H1 (cell line): ENCODE measurements around the gene BCAS3. TPM values are rescaled to one million over a fixed set of nuclear protein-coding genes. Genes with fewer than 3 reads are reported as not detected.

Experiments used
- CTCF ChIA-PET: fragments of 300-600 bp; sonication (Branson Sonifier 250); formaldehyde crosslinking; loops from one replicate; lab custom pipeline; 2021; ENCODE audit not compliant: partially characterized antibody; lab: Charles Lee
- POLR2A ChIA-PET: fragments of 300-600 bp; sonication (Branson Sonifier 250); formaldehyde crosslinking; loops from one replicate; lab custom pipeline; 2021; ENCODE audit warnings: inconsistent platforms; ENCODE audit not compliant: partially characterized antibody; lab: Charles Lee
- DNase-seq, 2 experiments: peaks; one replicate each; pipeline versions ENCODE4 v3.0.0 to v3.0.0-alpha.2; 2010 to 2022; ENCODE audit warnings: low spot score in 2 of 2, low read depth in 1 of 2, mixed read lengths in 1 of 2
- FAIRE-seq: peaks from 2 replicates; lab custom pipeline; 2011; peaks lifted over from hg19 to GRCh38; lab: Jason Lieb, UNC
- H2AFZ ChIP-seq: 2 replicates; pipeline ENCODE4 v1.8.1; 2012; ENCODE audit warnings: low read length, inconsistent platforms
- H2AK5ac ChIP-seq: 2 replicates; pipeline ENCODE4 v1.6.1; 2013; ENCODE audit warnings: low read depth, low read length
- H2BK120ac ChIP-seq: replicated peaks from 2 replicates; pipeline ENCODE3; 2013; ENCODE audit warnings: low read depth, low read length, inconsistent platforms
- H2BK12ac ChIP-seq: 2 replicates; pipeline ENCODE4 v1.6.1; 2013; ENCODE audit warnings: low read depth, low read length
- H2BK15ac ChIP-seq: 2 replicates; pipeline ENCODE4 v1.6.1; 2013; ENCODE audit warnings: low read length
- H2BK20ac ChIP-seq: 2 replicates; pipeline ENCODE4 v1.6.1; 2013; ENCODE audit warnings: low read length
- H2BK5ac ChIP-seq: 2 replicates; pipeline ENCODE4 v1.6.1; 2013; ENCODE audit warnings: low read depth, low read length
- H3K14ac ChIP-seq: 2 replicates; pipeline ENCODE4 v1.6.1; 2013; ENCODE audit warnings: inconsistent platforms; ENCODE audit not compliant: insufficient read length
- H3K18ac ChIP-seq: 2 replicates; pipeline ENCODE4 v1.6.1; 2013; ENCODE audit warnings: low read length; ENCODE audit errors: extremely low read depth
- H3K23ac ChIP-seq: 2 replicates; pipeline ENCODE4 v1.6.1; 2013; ENCODE audit warnings: inconsistent platforms; ENCODE audit not compliant: insufficient read length
- H3K23me2 ChIP-seq: 2 replicates; pipeline ENCODE4 v1.6.1; 2013; ENCODE audit warnings: low read depth, low read length
- H3K27ac ChIP-seq: 2 replicates; pipeline ENCODE4 v1.6.1; 2011; ENCODE audit warnings: low read depth, low read length, inconsistent platforms
- H3K27me3 ChIP-seq, 4 experiments: replicated peaks in 1 of 4; 1 replicate in 1 of 4; 2 replicates in 3 of 4; pipeline versions ENCODE4 v1.6.1 to v1.8.1; 2011 to 2013; ENCODE audit warnings: low read length in 3 of 4, mild to moderate bottlenecking in 3 of 4, inconsistent platforms in 2 of 4, mixed read lengths in 2 of 4, moderate library complexity in 1 of 4; ENCODE audit not compliant: control insufficient read depth in 3 of 4, insufficient read depth in 3 of 4; ENCODE audit errors: extremely low read depth in 1 of 4
- H3K36me3 ChIP-seq, 4 experiments: 2 replicates each; pipeline versions ENCODE4 v1.6.1 to v1.8.1; 2011 to 2013; ENCODE audit warnings: mild to moderate bottlenecking in 4 of 4, low read length in 3 of 4, moderate library complexity in 2 of 4, control low read depth in 1 of 4, inconsistent platforms in 1 of 4; ENCODE audit not compliant: insufficient read depth in 4 of 4, control insufficient read depth in 2 of 4
- H3K4ac ChIP-seq: replicated peaks from 2 replicates; pipeline ENCODE3; 2013; ENCODE audit warnings: low read length, low read depth, mixed read lengths, inconsistent platforms; ENCODE audit not compliant: insufficient read length
- H3K4me1 ChIP-seq, 4 experiments: replicated peaks in 1 of 4; 1 replicate in 1 of 4; 2 replicates in 3 of 4; pipeline versions ENCODE4 v1.6.1 to v1.8.1; 2011 to 2013; ENCODE audit warnings: low read length in 3 of 4, inconsistent platforms in 2 of 4, mixed read lengths in 1 of 4; ENCODE audit not compliant: insufficient read depth in 4 of 4, control insufficient read depth in 3 of 4
- H3K4me2 ChIP-seq, 2 experiments: 2 replicates each; pipeline versions ENCODE4 v1.6.1 to v1.8.1; 2011 to 2013; ENCODE audit warnings: low read depth in 2 of 2, low read length in 2 of 2, control low read depth in 1 of 2, inconsistent platforms in 1 of 2, mild to moderate bottlenecking in 1 of 2; ENCODE audit not compliant: insufficient read depth in 1 of 2
- H3K4me3 ChIP-seq, 4 experiments: fragments of 200-600, 300-600 bp in 1 of 4; sonication (generic), shearing (Covaris generic), sonication (Bioruptor Twin) in 1 of 4; 2 replicates each; pipeline versions ENCODE4 v1.5.1 to v1.8.1; 2011 to 2016; ENCODE audit warnings: low read length in 4 of 4, low read depth in 3 of 4, control low read depth in 2 of 4, inconsistent platforms in 2 of 4, mild to moderate bottlenecking in 2 of 4, mixed read lengths in 1 of 4, moderate library complexity in 1 of 4; ENCODE audit not compliant: insufficient read depth in 2 of 4; ENCODE audit errors: extremely low read depth in 1 of 4
- H3K56ac ChIP-seq: replicated peaks from 2 replicates; pipeline ENCODE3; 2013; ENCODE audit warnings: low read depth, mild to moderate bottlenecking, mixed read lengths, low read length, inconsistent platforms; ENCODE audit not compliant: insufficient read length
- H3K79me1 ChIP-seq: 2 replicates; pipeline ENCODE4 v1.6.1; 2013; ENCODE audit warnings: low read depth, low read length, control low read depth
- H3K79me2 ChIP-seq, 2 experiments: 2 replicates each; pipeline versions ENCODE4 v1.6.1 to v1.8.1; 2012 to 2013; ENCODE audit warnings: low read length in 2 of 2, mild to moderate bottlenecking in 2 of 2, inconsistent platforms in 1 of 2; ENCODE audit not compliant: insufficient read depth in 2 of 2, control insufficient read depth in 1 of 2
- H3K9ac ChIP-seq, 4 experiments: replicated peaks in 1 of 4; 1 replicate in 1 of 4; 2 replicates in 3 of 4; pipeline versions ENCODE4 v1.6.1 to v1.8.1; 2011 to 2013; ENCODE audit warnings: low read depth in 3 of 4, low read length in 3 of 4, control low read depth in 2 of 4, mild to moderate bottlenecking in 2 of 4, moderate library complexity in 2 of 4, inconsistent platforms in 1 of 4; ENCODE audit errors: extremely low read depth in 1 of 4
- H3K9me3 ChIP-seq, 2 experiments: 2 replicates each; pipeline versions ENCODE4 v1.6.1 to v1.8.1; 2012 to 2013; ENCODE audit warnings: mild to moderate bottlenecking in 2 of 2, moderate library complexity in 2 of 2, control low read depth in 1 of 2, inconsistent platforms in 1 of 2, low read depth in 1 of 2, low read length in 1 of 2, mixed read lengths in 1 of 2; ENCODE audit not compliant: insufficient read depth in 2 of 2
- H4K20me1 ChIP-seq, 2 experiments: replicated peaks in 1 of 2; 2 replicates each; pipeline versions ENCODE3 to v1.8.1; 2011 to 2013; ENCODE audit warnings: inconsistent platforms in 2 of 2, low read length in 2 of 2, mild to moderate bottlenecking in 1 of 2; ENCODE audit not compliant: insufficient read depth in 2 of 2, control insufficient read depth in 1 of 2
- H4K5ac ChIP-seq: 2 replicates; pipeline ENCODE4 v1.6.1; 2013; ENCODE audit warnings: low read length, low read depth, mixed read lengths, inconsistent platforms; ENCODE audit not compliant: insufficient read length
- H4K8ac ChIP-seq: 2 replicates; pipeline ENCODE4 v1.8.0; 2013; ENCODE audit warnings: mild to moderate bottlenecking, moderate library complexity, low read length, inconsistent platforms; ENCODE audit not compliant: insufficient read depth; ENCODE audit errors: extremely low read depth
- H4K91ac ChIP-seq: replicated peaks from 2 replicates; pipeline ENCODE3; 2013; ENCODE audit warnings: low read length, mixed read lengths, inconsistent platforms; ENCODE audit not compliant: insufficient read length
- CBX8 ChIP-seq: fragments of 300-800, 300-1000 bp; sonication (generic); IDR thresholded peaks from 2 replicates; pipeline ENCODE4 v1.7.1; 2016; ENCODE audit warnings: low read depth, low read length, borderline replicate concordance
- HDAC6 ChIP-seq: IDR thresholded peaks from one replicate; pipeline ENCODE4 v1.7.1; 2012; ENCODE audit warnings: low read depth, mild to moderate bottlenecking, inconsistent platforms, low read length, moderate library complexity
- NANOG ChIP-seq: IDR thresholded peaks from 2 replicates; pipeline ENCODE4 v1.6.1; 2011; ENCODE audit warnings: low read length, low read depth, mild to moderate bottlenecking, inconsistent platforms; ENCODE audit not compliant: insufficient read depth, poor library complexity, severe bottlenecking
- RXRA ChIP-seq: IDR thresholded peaks from 2 replicates; pipeline ENCODE4 v1.6.1; 2011; ENCODE audit warnings: low read depth, mild to moderate bottlenecking, low read length, moderate library complexity; ENCODE audit not compliant: insufficient read depth
- SAP30 ChIP-seq: fragments of 300-600 bp; sonication (generic); IDR thresholded peaks from 2 replicates; pipeline ENCODE4 v1.7.1; 2012; ENCODE audit warnings: low read length, moderate library complexity, mild to moderate bottlenecking, inconsistent platforms; ENCODE audit not compliant: insufficient read depth, insufficient replicate concordance
- SP4 ChIP-seq: IDR thresholded peaks from 2 replicates; pipeline ENCODE4 v1.6.1; 2012; ENCODE audit warnings: low read length, inconsistent platforms
- SRF ChIP-seq: IDR thresholded peaks from 2 replicates; pipeline ENCODE4 v1.6.1; 2011; ENCODE audit warnings: mild to moderate bottlenecking, low read depth, low read length, moderate library complexity
- TBP ChIP-seq: IDR thresholded peaks from 2 replicates; pipeline ENCODE4 v1.6.1; 2011; ENCODE audit warnings: low read depth, low read length, improper control_type of control experiment
- YY1 ChIP-seq: IDR thresholded peaks from 2 replicates; pipeline ENCODE4 v1.6.1; 2011; ENCODE audit warnings: low read depth, mild to moderate bottlenecking, low read length
- WGBS, 2 experiments: shearing (Covaris generic) in 1 of 2; methylation state at CpG; one replicate each; pipeline versions ENCODE4 v1.1.6 to v1.1.7; 2013 to 2015; ENCODE audit warnings: low lambda C conversion rate in 2 of 2, mixed read lengths in 2 of 2, inconsistent platforms in 1 of 2, low coverage in 1 of 2, missing lambda C conversion rate in 1 of 2; ENCODE audit not compliant: insufficient replicate concordance in 2 of 2, insufficient coverage in 1 of 2, insufficient read length in 1 of 2; ENCODE audit errors: extremely low coverage in 1 of 2, missing lambda C conversion rate in 1 of 2; 5-methylcytosine and 5-hydroxymethylcytosine counted together
- polyA plus RNA-seq, 7 experiments: library from polyadenylated mRNA; depleted of rRNA in 3 of 7; stranded (reverse) in 5 of 7; unstranded in 2 of 7; fragments of >200 nt in 5 of 7; fragments of 200-250 nt in 2 of 7; gene quantifications; 1 replicate in 5 of 7; 2 replicates in 1 of 7; 4 replicates in 1 of 7; pipeline versions ENCODE4 v1.2.1 to v1.2.3, GENCODE V29; 2011 to 2013; ENCODE audit warnings: missing spikeins in 2 of 7, mixed read lengths in 2 of 7
- total RNA-seq: library from RNA; stranded (reverse); fragmentation: NEBNext Ultra II Directional; extraction: Animal tissue kit (Norgen Biotek cat#: 25700); gene quantifications from 2 replicates; pipeline ENCODE4 v1.2.1, GENCODE V29; 2021
- TF ChIP-seq, protein P1 (sequence below): IDR thresholded peaks from 2 replicates; pipeline ENCODE4 v1.6.1; 2012; ENCODE audit warnings: inconsistent platforms
- TF ChIP-seq, protein P2 (sequence below): IDR thresholded peaks from 2 replicates; pipeline ENCODE4 v1.6.1; 2011; ENCODE audit warnings: low read length, improper control_type of control experiment

Gene BCAS3
- total and polyA plus RNA-seq, 2 of the 8 experiments (the other 6 are each of a cell fraction or from before 2014, with no cell fraction given): 9.9 to 13.3 TPM

DNA sequence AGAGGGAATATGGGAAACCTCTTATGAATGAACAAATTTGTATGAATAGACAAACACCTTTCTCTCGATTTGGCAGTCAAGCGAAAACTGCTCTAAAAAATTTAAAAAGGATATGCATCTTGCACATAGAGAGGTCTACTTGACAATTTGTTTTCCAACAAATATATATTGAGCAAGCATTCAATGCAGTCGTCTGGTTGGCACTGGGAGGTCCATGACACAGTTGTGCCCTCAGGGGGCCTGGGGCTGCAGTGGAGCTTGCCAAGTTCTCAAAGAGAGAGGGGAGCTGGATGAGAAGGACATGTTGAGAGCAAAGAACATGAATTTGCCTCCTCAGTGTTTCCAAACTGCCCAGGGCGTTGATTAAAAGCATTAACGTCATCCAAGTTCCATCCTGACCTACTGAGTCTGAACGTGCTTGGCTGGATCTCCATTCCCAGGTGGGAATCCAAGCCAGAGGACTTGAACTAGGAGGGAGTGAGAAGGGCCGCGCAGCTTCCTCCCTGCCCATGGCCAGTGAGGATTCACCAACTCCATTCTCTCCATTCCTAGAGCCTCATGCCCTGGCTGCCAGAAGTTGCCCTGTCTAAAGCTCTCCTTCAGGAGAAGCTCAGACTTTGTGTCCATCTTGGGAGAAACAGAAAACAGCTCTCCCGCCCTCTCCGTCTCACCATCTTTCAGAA, 746.5 kb downstream of the BCAS3 start:
- H4K91ac ChIP-seq: no peak overlapping the region
- no peak overlapping the region for H3K18ac ChIP-seq
- CTCF ChIA-PET: interaction anchor here (1.1 to 4.6 kb wide), 10 partner anchors 11 to 117 kb away, joined by 3 to 27 read pairs (median 5); no protein-coding TSS in a partner anchor
- no peaks in the 10 kb centered on the region for H3K79me2 ChIP-seq
- H3K79me1 ChIP-seq: no peaks in the 10 kb centered on the region
- H4K20me1 ChIP-seq: no peaks in the 10 kb centered on the region
- H2BK120ac ChIP-seq: no peak overlapping the region
- H3K56ac ChIP-seq: no peak overlapping the region
- no peak overlapping the region for H2BK5ac ChIP-seq
- WGBS, 2 experiments: 84% methylated on average over 10 of the region's 10 CpGs; no CpG with 5 or more reads in 1 of the 2 experiments
- H3K9me3 ChIP-seq: no peaks in the 10 kb centered on the region
- H4K5ac ChIP-seq: no peak overlapping the region
- H3K4me2 ChIP-seq: no peak overlapping the region
- H2AK5ac ChIP-seq: no peak overlapping the region
- no peak overlapping the region for H2BK12ac ChIP-seq
- POLR2A ChIA-PET: interaction anchor here (1.5 kb wide), 1 partner anchor 24 kb away, joined by 4 read pairs; no protein-coding TSS in a partner anchor
- H3K36me3 ChIP-seq: no peaks in the 10 kb centered on the region
- H3K27ac ChIP-seq: no peak overlapping the region
- H3K4me1 ChIP-seq: peaks cover 0 to 4% (median 2%) of the 10 kb centered on the region in 4 experiments; a peak in 3 of 7 replicates
- DNase-seq: no peak
- no peak overlapping the region for H2BK15ac ChIP-seq
- H3K23me2 ChIP-seq: no peaks in the 10 kb centered on the region; the same call in 1 of the 2 replicates
- peak overlapping the region; percentile 44 for H2AFZ ChIP-seq
- H3K4me3 ChIP-seq: no peak overlapping the region
- H3K14ac ChIP-seq: no peak overlapping the region
- H3K23ac ChIP-seq: no peak overlapping the region
- H3K27me3 ChIP-seq: no peaks in the 10 kb centered on the region; a peak in 2 of 7 replicates
- no peak overlapping the region for H4K8ac ChIP-seq
- no peak overlapping the region for H3K4ac ChIP-seq
- H3K9ac ChIP-seq: no peak overlapping the region
- FAIRE-seq: no peak
- no peak overlapping the region for H2BK20ac ChIP-seq
- no peak for TF ChIP-seq NANOG
- no peak for TF ChIP-seq CBX8
- no peak for TF ChIP-seq YY1
- no peak for TF ChIP-seq TBP
- TF ChIP-seq, protein P1, sequence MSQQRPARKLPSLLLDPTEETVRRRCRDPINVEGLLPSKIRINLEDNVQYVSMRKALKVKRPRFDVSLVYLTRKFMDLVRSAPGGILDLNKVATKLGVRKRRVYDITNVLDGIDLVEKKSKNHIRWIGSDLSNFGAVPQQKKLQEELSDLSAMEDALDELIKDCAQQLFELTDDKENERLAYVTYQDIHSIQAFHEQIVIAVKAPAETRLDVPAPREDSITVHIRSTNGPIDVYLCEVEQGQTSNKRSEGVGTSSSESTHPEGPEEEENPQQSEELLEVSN: no peak
- no peak for TF ChIP-seq SRF
- TF ChIP-seq SP4: no peak
- no peak for TF ChIP-seq HDAC6
- TF ChIP-seq RXRA: no peak
- TF ChIP-seq, protein P2, sequence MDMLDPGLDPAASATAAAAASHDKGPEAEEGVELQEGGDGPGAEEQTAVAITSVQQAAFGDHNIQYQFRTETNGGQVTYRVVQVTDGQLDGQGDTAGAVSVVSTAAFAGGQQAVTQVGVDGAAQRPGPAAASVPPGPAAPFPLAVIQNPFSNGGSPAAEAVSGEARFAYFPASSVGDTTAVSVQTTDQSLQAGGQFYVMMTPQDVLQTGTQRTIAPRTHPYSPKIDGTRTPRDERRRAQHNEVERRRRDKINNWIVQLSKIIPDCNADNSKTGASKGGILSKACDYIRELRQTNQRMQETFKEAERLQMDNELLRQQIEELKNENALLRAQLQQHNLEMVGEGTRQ: no peak
- TF ChIP-seq SAP30: no peak
